Embryonic facial prominence (tissue), 1 donor: Measurements from ENCODE around the gene HPS6.

Source experiments
- DNase-seq: peaks from one replicate; pipeline ENCODE4 v3.0.0-alpha.2; 2016; ENCODE audit errors: extremely low spot score

HPS6 gene

DNA sequence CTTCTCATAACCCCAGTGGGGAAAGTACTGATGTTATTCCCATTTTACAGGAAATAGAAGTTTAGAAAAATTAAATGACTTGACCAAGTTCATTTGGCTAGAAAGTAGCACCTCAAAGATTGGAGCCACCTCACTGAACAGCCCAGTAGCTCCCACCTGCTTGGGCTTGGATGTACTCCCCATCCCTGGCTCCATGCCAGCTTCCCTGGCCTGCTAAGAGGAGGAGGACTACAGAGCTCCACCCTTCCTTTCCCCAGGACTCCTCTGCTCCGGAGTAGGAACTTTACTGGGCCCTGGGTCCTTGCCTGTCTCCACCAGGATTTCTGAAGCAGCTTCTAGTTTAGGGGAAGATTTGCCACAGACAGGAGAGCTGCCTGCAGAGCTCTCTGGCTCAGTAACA lies 3.1 kb downstream of the HPS6 start:
- no peak for DNase-seq

DNA sequence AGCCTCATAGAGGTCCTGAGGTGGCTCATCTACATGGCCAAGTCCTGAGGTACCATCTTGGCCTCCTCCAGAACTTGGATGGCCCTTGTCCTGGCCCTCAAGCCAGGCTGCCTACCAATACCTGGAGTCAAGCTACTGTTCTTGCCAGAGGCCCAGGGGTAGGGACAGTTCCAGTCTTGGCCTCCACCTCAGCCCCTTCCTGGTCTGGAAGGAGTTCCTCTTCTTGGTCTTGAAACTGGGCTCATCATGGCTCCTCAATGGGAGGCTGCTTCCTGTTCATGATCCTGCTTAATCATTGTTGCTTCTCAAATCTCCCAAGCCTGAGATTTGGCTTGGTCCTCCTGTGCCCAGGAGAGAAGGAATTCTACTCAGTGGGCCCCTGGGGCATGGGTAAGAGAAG lies 3.9 kb downstream of the HPS6 start:
- DNase-seq, result no peak

DNA sequence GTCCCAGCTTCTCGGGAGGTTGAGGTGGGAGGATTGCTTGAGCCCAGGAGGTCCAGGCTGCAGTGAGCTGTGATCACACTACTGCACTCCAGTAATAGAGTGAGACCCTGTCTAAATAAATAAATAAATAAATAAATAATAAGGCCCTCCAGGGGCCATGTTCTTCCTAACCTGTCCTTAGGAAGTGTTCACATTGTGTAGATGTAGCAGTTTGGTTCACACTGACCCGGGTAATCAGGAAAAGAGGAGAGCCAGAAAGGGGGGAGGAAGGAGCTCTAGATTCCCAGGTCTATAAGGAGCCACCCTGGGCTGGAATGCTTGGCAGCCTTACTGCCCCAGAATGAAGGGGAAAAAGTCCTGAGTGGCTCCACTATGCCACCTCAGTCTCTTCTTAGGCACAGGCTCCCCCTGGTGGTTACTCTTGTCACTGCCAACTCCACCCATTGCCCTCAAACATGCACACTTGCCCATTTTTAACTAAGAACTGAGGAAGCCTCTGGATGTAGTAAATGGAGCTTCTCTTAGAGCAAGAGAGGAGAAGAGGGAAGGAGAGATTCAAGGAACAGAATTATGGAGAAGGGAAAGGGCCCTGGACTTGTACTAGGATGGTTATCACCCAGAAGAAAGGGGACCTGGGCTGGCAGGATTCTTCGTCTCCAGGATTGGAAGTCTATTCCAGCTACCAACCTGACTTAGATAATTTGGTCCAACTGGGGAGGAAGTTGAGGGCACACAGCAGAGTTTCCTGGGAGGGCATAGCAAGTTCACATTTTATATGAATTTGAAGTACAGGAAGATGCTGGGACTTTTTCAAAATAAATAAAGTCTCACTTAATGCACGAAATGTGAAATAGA lies 7.8 kb downstream of the HPS6 start:
- DNase-seq, result peak; percentile 52

DNA sequence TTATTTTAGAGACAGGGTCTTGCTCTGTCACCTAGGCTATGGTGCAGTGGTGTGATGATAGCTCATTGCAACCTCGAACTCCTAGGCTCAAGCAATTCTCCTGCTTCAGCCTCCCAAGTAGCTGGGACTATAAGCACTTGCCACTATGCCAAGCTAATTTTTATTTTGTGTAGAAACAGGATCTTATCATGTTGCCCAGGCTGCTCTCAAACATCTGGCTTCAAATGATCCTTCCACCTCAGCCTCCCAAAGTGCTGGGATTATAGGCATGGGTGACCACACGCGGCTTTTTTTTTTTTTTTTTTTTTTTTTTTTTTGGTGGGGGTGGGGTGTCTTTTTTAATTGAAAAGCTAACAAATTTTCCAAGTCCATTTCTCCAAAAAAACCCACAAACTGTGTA lies 18.4 kb downstream of the HPS6 start:
- no peak for DNase-seq

DNA sequence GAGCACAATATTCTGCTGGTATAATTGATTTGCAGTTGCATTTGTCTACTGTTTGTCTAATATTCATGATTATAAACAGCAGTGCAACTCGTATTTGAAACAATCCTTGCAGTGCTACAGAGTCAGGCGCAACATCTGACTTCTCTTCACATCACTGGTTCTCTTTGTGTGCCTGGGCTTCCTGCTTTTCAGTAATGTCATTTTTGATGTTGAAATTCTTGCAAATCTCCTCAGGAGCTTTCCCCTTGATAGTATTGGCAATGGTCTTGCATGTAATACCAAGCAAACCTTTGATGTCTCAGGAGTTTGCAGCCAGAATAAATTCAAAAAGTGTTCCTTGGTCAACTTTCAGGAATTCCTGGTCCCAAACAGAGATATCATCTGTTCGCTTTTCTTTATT lies 20.2 kb downstream of the HPS6 start:
- DNase-seq, result no peak

DNA sequence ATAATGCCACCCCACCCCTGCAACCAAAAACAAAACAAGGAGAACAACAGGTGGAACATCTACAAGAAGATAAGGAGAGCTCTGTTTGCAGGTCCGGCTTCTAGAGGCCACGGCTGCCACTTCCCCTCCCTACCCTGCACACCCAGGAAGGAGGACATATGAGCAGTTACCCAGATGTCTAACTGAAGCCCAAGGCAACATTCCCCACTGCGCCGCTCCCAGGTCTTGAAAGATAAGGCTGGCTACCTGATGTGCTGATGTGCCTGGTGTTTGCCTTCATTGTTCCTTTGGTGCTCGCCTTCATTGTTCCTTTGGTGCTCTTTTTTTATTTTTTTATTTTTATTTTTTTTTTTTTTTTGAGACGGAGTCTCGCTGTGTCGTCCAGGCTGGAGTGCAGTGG lies 21.0 kb downstream of the HPS6 start:
- no peak for DNase-seq

DNA sequence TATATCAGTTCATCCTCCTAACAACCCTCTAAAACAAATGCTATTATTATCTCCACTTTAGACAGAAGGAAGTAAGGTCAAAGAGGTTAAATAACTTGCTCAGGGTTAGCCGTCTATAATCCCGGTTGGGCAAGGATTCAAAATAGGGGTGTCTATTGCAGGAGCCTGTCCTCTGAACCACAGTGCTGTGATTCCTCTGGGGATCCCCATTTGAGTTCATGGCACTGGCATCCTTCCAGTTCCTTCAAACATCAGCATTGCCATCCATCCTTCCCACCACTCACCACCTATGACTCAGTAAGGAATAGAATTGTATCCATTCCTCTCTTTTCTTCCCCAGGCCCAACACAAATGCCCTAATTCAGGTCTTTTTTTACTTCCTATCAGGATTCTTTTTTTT lies 25.6 kb downstream of the HPS6 start:
- DNase-seq, result no peak

DNA sequence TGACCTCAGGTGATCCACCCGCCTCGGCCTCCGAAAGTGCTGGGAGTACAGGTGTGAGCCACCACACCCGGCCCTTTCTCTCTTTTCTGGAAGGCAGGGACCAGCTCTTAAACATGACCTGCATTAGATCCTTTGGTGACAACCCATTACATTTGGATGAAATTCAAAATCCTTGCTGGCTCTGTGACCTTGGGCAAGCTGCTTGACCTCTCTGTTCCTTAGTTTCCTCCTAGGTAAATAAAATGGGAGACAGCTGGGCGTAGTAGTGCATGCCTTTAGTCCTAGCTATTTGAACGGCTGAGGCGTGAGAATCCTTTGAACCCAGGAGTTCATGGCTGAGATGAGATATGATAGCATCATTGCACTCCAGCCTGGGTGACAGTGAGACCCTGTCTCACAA lies 31.3 kb downstream of the HPS6 start:
- DNase-seq, result no peak

DNA sequence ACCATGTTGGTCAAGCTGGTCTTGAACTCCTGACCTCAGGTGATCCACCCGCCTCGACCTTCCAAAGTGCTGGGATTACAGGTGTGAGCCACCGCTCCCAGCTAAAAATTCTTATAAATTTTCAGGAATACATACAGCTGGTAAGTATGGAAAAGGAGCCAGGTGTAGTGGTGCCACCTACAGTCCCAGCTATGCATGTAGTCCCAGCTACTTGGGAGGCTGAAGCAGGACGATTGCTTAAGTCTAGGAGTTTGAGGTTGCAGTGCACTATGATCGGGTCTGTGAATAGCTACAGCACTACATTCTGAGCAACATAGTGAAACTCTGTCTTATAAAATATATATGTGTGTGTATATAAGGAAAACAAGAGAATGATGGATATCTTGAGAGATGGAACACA lies 36.0 kb downstream of the HPS6 start:
- no peak for DNase-seq

DNA sequence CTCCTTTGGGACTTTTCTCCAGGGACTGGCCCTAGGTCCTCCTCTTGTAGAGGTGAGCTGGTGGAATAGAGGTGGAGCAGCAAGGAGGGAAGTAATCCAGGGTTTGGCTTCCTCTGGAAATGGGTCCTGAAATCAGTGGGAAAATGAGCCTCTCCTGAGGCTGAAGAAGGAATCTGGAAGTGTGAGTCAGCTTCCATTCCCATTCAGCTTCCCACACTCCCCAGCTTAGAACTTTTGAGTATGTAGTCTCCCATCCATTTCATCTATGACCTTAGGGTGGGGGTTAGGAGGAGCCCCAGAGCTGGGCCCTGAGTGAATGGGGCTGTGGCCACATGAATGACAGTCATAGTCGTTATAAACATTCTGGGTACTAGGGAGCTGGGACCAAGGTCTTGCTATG lies 37.3 kb downstream of the HPS6 start:
- DNase-seq, result no peak

DNA sequence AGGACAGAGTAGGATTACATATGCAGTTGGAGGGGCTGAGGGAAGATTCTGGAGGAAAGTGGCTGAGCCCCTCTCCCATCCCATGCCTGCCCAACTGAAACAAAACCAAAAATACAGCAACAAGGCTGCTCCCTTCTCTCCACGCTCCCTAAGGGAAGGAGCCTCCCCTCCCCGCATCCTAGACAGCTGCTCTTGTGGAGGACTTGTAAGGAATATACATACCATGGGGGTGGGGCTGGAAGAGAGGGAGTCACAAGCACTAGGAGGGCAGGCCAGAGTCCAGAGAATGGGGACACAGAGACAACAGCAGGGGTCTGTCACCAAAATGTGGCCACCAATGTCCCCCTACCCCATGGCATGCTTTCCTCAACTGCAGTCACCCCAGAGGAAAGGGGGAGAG lies 41.8 kb downstream of the HPS6 start:
- no peak for DNase-seq

DNA sequence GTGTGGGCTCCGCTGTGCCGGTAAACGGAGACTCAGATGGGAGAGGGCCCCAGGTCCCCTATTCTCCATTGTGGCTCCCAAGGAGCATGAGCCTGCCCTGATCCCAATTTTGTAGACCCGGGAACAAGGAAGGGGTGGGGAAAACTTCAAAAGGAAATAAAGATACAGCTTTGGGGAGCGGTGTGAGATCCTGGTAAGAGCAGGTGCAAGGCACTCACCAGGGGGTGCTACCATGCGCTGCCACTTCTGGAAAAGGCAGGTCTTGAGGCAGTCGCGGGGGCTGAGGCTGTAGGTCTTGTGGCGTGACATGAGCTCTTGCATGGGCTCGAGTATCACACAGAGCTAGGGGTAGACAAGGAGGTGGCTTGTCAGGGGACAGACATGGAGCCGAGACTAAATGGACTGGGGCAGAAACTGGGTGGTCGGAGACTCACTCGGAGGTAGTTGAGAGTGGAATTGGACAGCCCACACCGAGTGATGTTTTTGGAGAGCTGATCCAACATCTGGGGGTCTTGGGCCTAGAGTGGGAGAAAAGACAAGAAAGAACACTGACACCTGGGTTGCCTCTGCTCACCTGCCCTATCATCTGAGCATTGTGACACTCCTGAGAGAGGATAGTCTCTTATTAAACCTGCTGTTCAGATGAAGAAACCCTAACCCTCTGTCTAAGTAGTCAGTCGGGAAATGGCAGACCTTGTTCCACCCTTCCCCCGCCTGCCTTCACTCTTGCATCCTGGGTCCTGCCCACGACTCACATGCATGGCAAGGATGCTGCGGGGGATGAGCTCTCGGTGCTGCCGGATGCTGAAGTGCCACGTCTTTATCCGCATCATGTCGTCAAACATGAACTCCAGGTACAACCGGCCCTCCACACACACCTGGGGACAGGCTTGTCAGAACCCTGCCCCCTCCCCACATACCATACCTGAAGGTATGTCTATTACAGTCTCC lies 44.3 kb downstream of the HPS6 start:
- no peak for DNase-seq

DNA sequence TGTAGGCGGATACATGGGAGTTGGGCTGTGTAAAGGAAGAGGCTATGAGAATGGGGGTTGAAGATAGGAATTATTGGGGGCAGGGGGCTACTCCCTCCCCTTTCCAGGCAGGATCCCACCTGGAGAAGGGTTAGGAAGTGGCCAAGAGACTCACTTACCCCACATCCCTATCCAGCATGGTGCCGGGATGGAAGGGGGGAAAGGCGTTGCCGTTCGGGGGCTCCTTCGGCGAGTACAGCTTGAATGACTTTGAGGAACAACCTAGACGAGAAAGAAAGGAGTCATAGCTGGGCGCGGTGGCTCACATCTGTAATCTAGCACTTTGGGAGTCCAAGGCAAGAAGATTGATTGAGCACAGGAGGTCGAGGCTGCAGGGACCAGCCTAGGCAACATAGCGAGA lies 46.1 kb downstream of the HPS6 start:
- no peak for DNase-seq

DNA sequence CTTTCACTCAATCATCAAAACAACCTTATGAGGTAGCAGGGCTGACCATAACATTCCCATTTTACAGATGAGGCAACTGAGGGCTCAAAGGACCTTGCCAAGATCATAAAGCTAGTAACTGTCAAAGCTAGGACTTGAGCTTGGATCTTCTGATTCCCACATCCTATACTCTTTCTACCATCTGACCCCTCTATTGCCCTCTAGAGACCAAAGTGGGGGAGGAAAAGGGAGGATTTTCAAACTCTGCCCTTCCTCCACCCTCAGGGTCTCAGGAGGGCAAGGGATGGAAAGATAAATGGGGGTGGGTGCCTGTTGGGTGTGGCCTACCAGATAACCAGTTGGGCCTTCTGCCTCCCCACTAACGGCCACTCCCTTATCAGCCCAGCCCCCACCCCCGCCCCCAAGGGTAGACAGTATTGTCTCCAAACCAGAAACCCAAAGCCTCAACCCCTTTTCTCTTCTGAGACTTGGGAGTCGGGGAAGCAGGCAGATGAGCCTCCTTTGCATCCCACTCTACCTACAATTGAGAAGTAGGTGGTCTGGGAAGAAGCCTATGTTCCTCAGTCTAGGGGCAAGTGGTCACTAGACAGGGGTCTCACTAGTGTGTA lies 47.2 kb downstream of the HPS6 start:
- DNase-seq, result no peak

DNA sequence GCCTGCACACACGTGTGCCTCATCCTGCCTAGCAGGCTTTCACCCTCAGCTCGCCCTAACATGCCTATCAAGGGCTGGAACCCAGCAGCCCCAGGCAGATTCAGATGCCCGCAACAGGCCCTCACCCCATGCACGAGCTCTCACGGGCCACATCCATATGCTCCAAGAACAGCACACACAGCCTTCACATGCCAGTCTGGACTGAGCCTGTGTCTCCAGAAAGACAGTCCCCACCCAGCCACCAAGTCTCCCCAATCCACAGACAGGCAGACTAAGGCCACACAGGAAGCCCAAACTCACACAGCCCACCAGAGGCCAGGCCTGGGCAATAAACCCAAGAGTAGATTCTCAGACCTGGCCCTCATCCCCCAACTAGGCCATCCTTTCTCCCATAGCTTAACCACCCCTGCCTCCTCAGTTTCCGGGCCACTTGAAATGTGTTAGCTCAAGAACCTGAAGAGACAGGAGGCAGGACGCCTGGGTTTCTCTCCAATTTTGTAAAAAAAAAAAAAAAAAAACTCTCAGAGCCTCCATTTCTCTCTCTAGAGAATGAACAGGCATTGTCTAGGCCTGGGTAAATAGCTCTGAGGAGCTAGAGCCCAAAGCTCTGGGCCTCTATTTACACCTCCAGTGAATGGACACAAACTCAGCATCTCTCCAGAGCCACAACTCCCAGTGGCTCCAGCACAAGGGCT lies 48.3 kb downstream of the HPS6 start:
- no peak for DNase-seq

DNA sequence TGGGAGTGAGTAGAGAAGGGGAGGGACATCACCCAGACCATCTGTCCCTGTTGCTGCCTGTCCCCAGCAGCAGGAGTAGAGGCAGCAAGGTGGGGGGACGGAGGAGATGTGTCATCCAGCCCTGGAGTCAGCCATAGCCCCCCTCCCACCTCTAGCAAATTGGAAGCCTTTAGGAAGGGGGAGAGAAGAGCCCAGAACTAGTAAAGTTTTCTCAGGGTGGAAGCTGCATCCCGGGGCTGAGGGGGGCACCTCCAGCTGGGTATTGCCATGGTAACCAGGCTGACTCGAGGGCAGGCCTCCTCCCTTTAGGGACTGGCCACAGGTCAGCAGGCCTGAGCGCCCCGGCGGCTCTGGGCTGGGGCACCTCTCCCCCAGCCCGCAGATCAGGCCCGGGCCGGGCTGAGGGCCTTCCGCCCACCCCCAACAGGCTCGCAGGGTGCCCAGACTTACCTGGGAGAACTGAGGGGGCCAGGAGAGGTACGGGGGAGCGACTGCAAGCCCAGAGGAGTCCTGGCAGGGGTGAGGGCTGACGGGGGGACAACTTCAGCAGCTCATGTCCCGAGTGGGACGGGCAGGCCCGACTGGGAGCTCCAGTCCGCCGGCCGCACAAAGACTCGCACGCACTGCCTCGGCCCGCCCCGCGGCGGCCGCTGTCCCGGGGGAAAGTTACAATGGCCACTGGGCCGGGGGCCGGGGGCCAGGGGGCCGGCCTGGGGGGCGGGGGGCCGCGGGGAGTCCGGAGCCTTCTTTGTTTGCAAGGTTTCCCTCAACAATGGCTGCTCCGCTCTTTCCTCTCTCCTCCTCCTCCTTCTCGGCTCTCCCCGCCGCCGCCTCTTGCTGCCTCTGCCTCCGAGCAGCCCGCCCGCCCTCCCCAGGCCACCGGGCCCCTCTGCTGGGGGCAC lies 49.1 kb downstream of the HPS6 start:
- no peak for DNase-seq

DNA sequence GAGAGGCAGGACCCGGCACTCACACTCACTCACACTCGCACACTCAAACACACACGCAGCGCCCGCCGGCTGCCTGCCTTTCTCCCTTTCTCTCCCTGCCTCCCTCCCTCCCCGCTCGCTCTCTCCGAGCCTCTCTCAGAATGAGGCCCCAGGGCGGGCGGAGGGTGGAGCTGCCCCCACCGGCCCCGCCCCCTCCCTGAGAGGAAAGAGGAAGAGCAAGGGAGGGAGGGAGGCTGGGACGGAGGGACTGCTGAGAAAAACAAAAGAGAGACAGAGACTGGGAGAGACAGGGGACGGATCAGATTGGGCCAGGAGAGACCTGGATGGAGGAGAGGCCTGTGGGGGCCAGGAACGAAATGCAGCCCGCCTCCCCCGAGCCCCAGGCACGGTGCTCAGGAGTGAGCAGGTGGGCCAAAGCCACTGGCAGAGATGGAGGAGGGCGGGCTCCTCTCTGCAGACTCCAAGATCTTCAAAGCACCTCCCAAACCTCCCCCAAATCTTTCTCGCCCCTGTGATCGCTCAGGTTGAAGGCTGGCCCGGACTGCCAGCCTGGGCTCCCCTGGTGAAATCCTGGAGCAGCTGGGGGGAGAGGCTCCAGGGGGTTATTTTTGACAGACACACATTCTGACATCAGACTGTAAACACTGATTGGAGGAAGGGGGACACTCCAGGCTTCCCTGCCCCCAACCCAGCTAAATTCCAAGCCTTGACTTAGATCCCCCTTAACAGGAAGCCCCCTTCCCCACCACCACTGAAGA lies 49.9 kb downstream of the HPS6 start:
- DNase-seq, result peak; percentile 77

DNA sequence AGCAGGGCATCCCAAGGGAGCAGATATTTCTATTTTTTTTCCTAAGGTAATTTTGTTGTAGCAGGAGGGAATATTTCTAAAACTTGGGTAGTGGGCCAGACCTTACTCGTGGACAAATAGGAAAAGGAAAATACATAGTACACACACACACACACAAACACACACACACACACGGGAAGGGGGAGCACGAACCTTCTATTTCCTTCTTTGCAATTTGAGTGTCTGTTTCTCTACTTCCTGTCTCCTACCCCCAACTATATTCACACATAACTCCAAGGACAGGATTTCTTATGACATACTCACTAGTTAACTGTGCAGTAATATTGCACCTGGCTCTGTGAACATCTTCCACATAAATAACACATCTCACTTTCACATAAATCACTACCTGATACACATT lies 50.6 kb downstream of the HPS6 start:
- no peak for DNase-seq

DNA sequence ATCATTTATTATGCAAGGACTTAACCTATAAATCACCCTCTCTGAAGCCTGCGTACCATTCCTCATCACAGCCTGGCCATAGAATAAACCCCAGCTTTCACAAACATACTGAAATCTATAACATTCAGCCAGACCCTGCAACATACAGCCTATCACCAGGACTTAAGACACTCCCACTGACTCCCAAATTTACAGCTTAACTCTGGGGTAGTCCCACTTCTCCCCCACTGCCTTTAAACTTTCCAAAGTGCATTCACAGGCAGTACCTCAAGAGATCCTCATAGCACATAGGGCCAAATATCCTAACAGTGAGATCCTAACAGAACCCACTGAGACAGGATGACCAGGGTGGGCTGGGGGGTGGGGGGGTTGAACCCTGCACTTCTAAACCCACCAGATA lies 51.5 kb downstream of the HPS6 start:
- DNase-seq, result no peak
